HL-60 (cell line): Measurements from ENCODE around the gene COL23A1.
A peak's percentile ranks its signal among the peaks of the same experiment; 100 is the strongest.

Experiments used
- DNase-seq, 2 experiments: peaks; one replicate each; pipeline ENCODE4 v3.0.0-alpha.2; 2010 to 2020; ENCODE audit warnings: low read depth in 1 of 2, low spot score in 1 of 2
- H3K27ac ChIP-seq: fragments of 250-450 bp; sonication (Bioruptor Pico); replicated peaks from 2 replicates; pipeline ENCODE4 v1.5.1; 2020; ENCODE audit warnings: mild to moderate bottlenecking, moderate library complexity
- H3K27me3 ChIP-seq: fragments of 250-450 bp; sonication (Bioruptor Pico); 2 replicates; pipeline ENCODE4 v1.5.1; 2021; ENCODE audit warnings: mild to moderate bottlenecking, moderate library complexity; ENCODE audit not compliant: insufficient read depth, poor library complexity, severe bottlenecking
- H3K4me3 ChIP-seq: replicated peaks from 2 replicates; pipeline ENCODE4 v1.5.1; 2011; ENCODE audit warnings: mild to moderate bottlenecking, control low read depth, low read length; ENCODE audit not compliant: insufficient read depth
- CTCF ChIP-seq: IDR thresholded peaks from one replicate; pipeline ENCODE4 v1.5.1; 2011; ENCODE audit warnings: low read length, control low read depth, inconsistent platforms; ENCODE audit not compliant: insufficient read depth
- GABPA ChIP-seq: IDR thresholded peaks from 2 replicates; pipeline ENCODE4 v1.6.1; 2012; ENCODE audit warnings: low read depth
- POLR2AphosphoS5 ChIP-seq: IDR thresholded peaks from 2 replicates; pipeline ENCODE4 v1.6.1; 2012; ENCODE audit warnings: low read depth
- REST ChIP-seq: IDR thresholded peaks from 2 replicates; pipeline ENCODE4 v1.6.1; 2012; ENCODE audit warnings: low read depth; ENCODE audit not compliant: insufficient replicate concordance
- SPI1 ChIP-seq: IDR thresholded peaks from 2 replicates; pipeline ENCODE4 v1.6.1; 2012; ENCODE audit warnings: low read depth, mild to moderate bottlenecking, borderline replicate concordance

COL23A1 gene

GRCh38 chr5:178244576-178244975, 345.6 kb downstream of the COL23A1 start:
- Histone ChIP-seq H3K4me3 (no peak overlapping the region), H3K27me3 (no peaks in the 10 kb centered on the region), H3K27ac (no peak overlapping the region; the same call in 1 of the 2 replicates)
- no peak for TF ChIP-seq REST
- no peak for DNase-seq

GRCh38 chr5:178242416-178242815, 347.8 kb downstream of the COL23A1 start:
- TF ChIP-seq SPI1 (no peak), CTCF (no peak), REST (no peak), POLR2AphosphoS5 (no peak), GABPA (no peak)
- no peak for DNase-seq

GRCh38 chr5:178241688-178242231, 348.4 kb downstream of the COL23A1 start:
- H3K27me3 ChIP-seq = no peaks in the 10 kb centered on the region
- TF ChIP-seq REST (no peak), SPI1 (no peak), GABPA (no peak), CTCF (no peak), POLR2AphosphoS5 (no peak)
- H3K27ac ChIP-seq = peak overlapping the region; percentile 51
- no peak overlapping the region for H3K4me3 ChIP-seq
- DNase-seq = no peak

More at GRCh38 chr5:178242416-178242815, 347.8 kb downstream of the COL23A1 start:
- no peak overlapping the region for H3K27ac ChIP-seq
- no peak overlapping the region for H3K4me3 ChIP-seq
- H3K27me3 ChIP-seq = no peaks in the 10 kb centered on the region
